Endothelial cell of umbilical vein (primary cell): ENCODE data around the gene SCAF1. TPM values are rescaled to one million over a fixed set of nuclear protein-coding genes. Genes with fewer than 3 reads are reported as not detected.

Experiments
- BruUV-seq: library from RNA; stranded (reverse); fragments of 400-500 nt; replicated peaks from 2 replicates; lab custom pipeline; 2021; lab: Mats Ljungman, UMichigan
- CTCF ChIA-PET: fragments of 300-600, 350-600 bp; sonication (Branson Sonifier 250); formaldehyde crosslinking; loops from one replicate; lab custom pipeline; 2021; ENCODE audit warnings: antibody characterized with exemption, inconsistent platforms; lab: Charles Lee
- POLR2A ChIA-PET: fragments of 300-600, 350-600 bp; sonication (Branson Sonifier 250); formaldehyde crosslinking; loops from one replicate; lab custom pipeline; 2021; ENCODE audit warnings: antibody characterized with exemption, inconsistent platforms; lab: Charles Lee
- DNase-seq: peaks from one replicate; pipeline ENCODE4 v3.0.0-alpha.2; 2011; ENCODE audit warnings: low read depth, low spot score
- FAIRE-seq: peaks from 2 replicates; lab custom pipeline; 2011; peaks lifted over from hg19 to GRCh38; lab: Jason Lieb, UNC
- H2AFZ ChIP-seq: 2 replicates; pipeline ENCODE4 v1.6.0; 2012; ENCODE audit warnings: low read depth, low read length, control low read depth, inconsistent platforms
- H3K27ac ChIP-seq: 2 replicates; pipeline ENCODE4 v1.5.1; 2011; ENCODE audit warnings: low read depth, mild to moderate bottlenecking, control low read depth, low read length, moderate library complexity; ENCODE audit not compliant: insufficient read depth
- H3K27me3 ChIP-seq, 2 experiments: 2 replicates each; pipeline versions ENCODE4 v1.6.0 to v1.6.1; 2011; ENCODE audit warnings: low read length in 2 of 2, mixed read lengths in 1 of 2; ENCODE audit not compliant: control insufficient read depth in 2 of 2, insufficient read depth in 2 of 2
- H3K36me3 ChIP-seq, 2 experiments: 2 replicates in 1 of 2; 3 replicates in 1 of 2; pipeline ENCODE4 v1.5.1; 2011; ENCODE audit warnings: low read length in 2 of 2, mild to moderate bottlenecking in 1 of 2, moderate library complexity in 1 of 2; ENCODE audit not compliant: control insufficient read depth in 2 of 2, insufficient read depth in 2 of 2; ENCODE audit errors: extremely low read depth in 1 of 2
- H3K4me1 ChIP-seq: 3 replicates; pipeline ENCODE4 v1.5.1; 2011; ENCODE audit warnings: mild to moderate bottlenecking, low read length; ENCODE audit not compliant: control insufficient read depth, insufficient read depth; ENCODE audit errors: extremely low read depth
- H3K4me2 ChIP-seq: 2 replicates; pipeline ENCODE4 v1.6.1; 2011; ENCODE audit warnings: low read length, control low read depth, mixed read lengths; ENCODE audit not compliant: insufficient read depth
- H3K4me3 ChIP-seq, 3 experiments: fragments of 200-600 bp in 1 of 3; sonication (generic), shearing (Covaris generic) in 1 of 3; replicated peaks in 1 of 3; 2 replicates each; pipeline ENCODE4 v1.5.1; 2011 to 2016; ENCODE audit warnings: control low read depth in 3 of 3, low read length in 3 of 3, mild to moderate bottlenecking in 2 of 3, inconsistent platforms in 1 of 3, low read depth in 1 of 3, moderate library complexity in 1 of 3; ENCODE audit not compliant: insufficient read depth in 1 of 3
- H3K79me2 ChIP-seq: 2 replicates; pipeline ENCODE4 v1.6.0; 2012; ENCODE audit warnings: low read length, inconsistent platforms; ENCODE audit not compliant: control insufficient read depth, insufficient read depth
- H3K9ac ChIP-seq: replicated peaks from 2 replicates; pipeline ENCODE3; 2011; ENCODE audit warnings: low read length, control low read depth; ENCODE audit not compliant: insufficient read depth; ENCODE audit errors: extremely low read depth
- H3K9me1 ChIP-seq: replicated peaks from 3 replicates; pipeline ENCODE4 v1.6.0; 2011; ENCODE audit warnings: mild to moderate bottlenecking, low read length; ENCODE audit not compliant: control insufficient read depth, insufficient read depth; ENCODE audit errors: extremely low read depth
- H3K9me3 ChIP-seq: replicated peaks from 2 replicates; pipeline ENCODE4 v1.5.1; 2012; ENCODE audit warnings: low read length, inconsistent platforms; ENCODE audit not compliant: control insufficient read depth, insufficient read depth
- H4K20me1 ChIP-seq: replicated peaks from 2 replicates; pipeline ENCODE3; 2011; ENCODE audit warnings: mild to moderate bottlenecking, low read length; ENCODE audit not compliant: control insufficient read depth, insufficient read depth; ENCODE audit errors: extremely low read depth
- EZH2 ChIP-seq: IDR thresholded peaks from 2 replicates; pipeline ENCODE4 v1.6.1; 2012; ENCODE audit warnings: borderline replicate concordance, low read depth, mild to moderate bottlenecking, moderate library complexity, low read length, inconsistent platforms; ENCODE audit not compliant: severe bottlenecking
- FOS ChIP-seq: IDR thresholded peaks from 2 replicates; pipeline ENCODE4 v1.6.1; 2011; ENCODE audit warnings: mild to moderate bottlenecking, low read length, moderate library complexity, borderline replicate concordance; ENCODE audit not compliant: insufficient read depth
- GATA2 ChIP-seq: IDR thresholded peaks from 2 replicates; pipeline ENCODE4 v1.7.0; 2011; ENCODE audit warnings: low read depth, mild to moderate bottlenecking, moderate library complexity, mixed read lengths, low read length; ENCODE audit not compliant: insufficient read length, insufficient read depth
- JUN ChIP-seq: IDR thresholded peaks from 2 replicates; pipeline ENCODE4 v1.6.1; 2011; ENCODE audit warnings: borderline replicate concordance, low read depth; ENCODE audit not compliant: insufficient read length, insufficient read depth
- MYC ChIP-seq: IDR thresholded peaks from one replicate; pipeline ENCODE4 v1.6.1; 2011; ENCODE audit warnings: mild to moderate bottlenecking, low read depth, low read length
- POLR2A ChIP-seq: IDR thresholded peaks from 2 replicates; pipeline ENCODE4 v1.6.1; 2012; ENCODE audit warnings: low read depth, mild to moderate bottlenecking, control low read depth, low read length
- POLR2AphosphoS5 ChIP-seq: IDR thresholded peaks from 2 replicates; pipeline ENCODE4 v1.6.1; 2012; ENCODE audit warnings: low read depth, mild to moderate bottlenecking, control low read depth, low read length, moderate library complexity; ENCODE audit not compliant: insufficient read depth
- dilution Hi-C: fragments of 300-500 bp; cut with MboI; formaldehyde crosslinking; loops from one replicate; pipeline ENCODE4 v1.15.0; 2019; ENCODE audit warnings: low sequenced_read_pairs; ENCODE audit not compliant: extremely low pct_ligation_motif_present
- intact Hi-C: fragments of 100-400 bp; cut with micrococcal nuclease; formaldehyde crosslinking; loops from one replicate; pipeline ENCODE4 v1.10.0; 2022
- polyA plus RNA-seq, 4 experiments: library from polyadenylated mRNA; depleted of rRNA in 3 of 4; stranded (reverse) in 3 of 4; unstranded in 1 of 4; fragments of >200 nt; gene quantifications; 2 replicates each; pipeline versions ENCODE4 v1.2.1 to v1.2.3, GENCODE V29; 2011 to 2012; ENCODE audit warnings: missing spikeins in 1 of 4
- total RNA-seq: library from RNA; stranded (reverse); gene quantifications from 2 replicates; pipeline ENCODE4 v1.2.3, GENCODE V29; 2021
- TF ChIP-seq, protein P1 (sequence below): IDR thresholded peaks from 2 replicates; pipeline ENCODE4 v1.6.1; 2011; ENCODE audit not compliant: insufficient read depth, insufficient read length
- TF ChIP-seq, protein P2 (sequence below), 2 donors: IDR thresholded peaks; 1 replicate in 1 of 2; 2 replicates in 1 of 2; pipeline ENCODE4 v1.5.1; 2011; ENCODE audit warnings: low read length in 2 of 2, mild to moderate bottlenecking in 2 of 2, moderate library complexity in 2 of 2, control low read depth in 1 of 2, inconsistent platforms in 1 of 2, low read depth in 1 of 2; ENCODE audit not compliant: insufficient read depth in 1 of 2; ENCODE audit errors: extremely low read depth in 1 of 2

Gene SCAF1
- total and polyA plus RNA-seq, 2 donors (not counting 3 experiments of a cell fraction or from before 2014, with no cell fraction given) = 13.3 to 75.8 TPM

DNA sequence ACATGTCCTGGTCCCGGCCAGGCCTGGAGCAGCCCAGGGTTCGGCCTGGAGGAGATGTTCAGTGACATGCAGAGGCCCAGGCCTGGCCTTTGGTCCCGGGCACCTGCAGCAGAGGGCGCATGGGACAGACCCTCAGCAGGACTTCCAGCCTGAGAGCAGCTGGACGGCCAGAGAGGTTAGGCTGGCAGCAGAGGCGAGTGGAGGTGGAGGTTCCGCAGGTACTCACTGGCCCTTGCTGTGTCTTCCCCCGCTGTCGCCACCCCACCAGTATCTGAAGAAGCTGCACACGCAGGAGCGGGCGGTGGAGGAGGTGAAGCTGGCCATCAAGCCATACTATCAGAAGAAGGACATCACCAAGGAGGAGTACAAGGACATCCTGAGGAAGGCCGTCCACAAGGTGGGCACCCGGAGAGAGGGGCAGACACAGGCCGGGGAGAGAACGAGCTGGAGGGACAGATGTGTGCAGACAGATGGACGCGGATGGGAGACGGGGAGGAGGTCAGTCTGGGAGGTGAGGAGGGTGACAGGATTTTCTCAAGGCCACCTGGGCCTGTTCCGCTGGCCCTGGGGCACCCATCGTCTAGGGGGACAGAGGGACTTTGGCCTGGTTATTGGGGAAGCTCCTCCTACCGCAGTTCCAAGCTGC is 15.6 kb downstream of the SCAF1 start:
- Histone ChIP-seq H3K4me2 (no peak overlapping the region), H3K4me3 (no peak overlapping the region), H3K79me2 (no peaks in the 10 kb centered on the region), H3K27ac (no peak overlapping the region), H4K20me1 (no peaks in the 10 kb centered on the region), H3K36me3 (peaks cover 20 to 73% of the 10 kb centered on the region in 2 experiments), H2AFZ (no peak overlapping the region), H3K9ac (no peak overlapping the region), H3K4me1 (no peaks in the 10 kb centered on the region), H3K9me1 (no peaks in the 10 kb centered on the region), H3K9me3 (no peaks in the 10 kb centered on the region), H3K27me3 (no peaks in the 10 kb centered on the region)
- BruUV-seq = no TSS peak
- no peak for FAIRE-seq
- POLR2A ChIA-PET = no interaction called here
- CTCF ChIA-PET = interaction anchor here (0.6 to 1.5 kb wide), 3 partner anchors 12 to 24 kb away, joined by 3 to 6 read pairs (median 4); no protein-coding TSS in a partner anchor
- TF ChIP-seq MYC (no peak), JUN (no peak), EZH2 (no peak), GATA2 (no peak), POLR2A (no peak), FOS (no peak), POLR2AphosphoS5 (no peak)
- TF ChIP-seq, protein P1, sequence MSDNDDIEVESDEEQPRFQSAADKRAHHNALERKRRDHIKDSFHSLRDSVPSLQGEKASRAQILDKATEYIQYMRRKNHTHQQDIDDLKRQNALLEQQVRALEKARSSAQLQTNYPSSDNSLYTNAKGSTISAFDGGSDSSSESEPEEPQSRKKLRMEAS = no peak
- TF ChIP-seq, protein P2, sequence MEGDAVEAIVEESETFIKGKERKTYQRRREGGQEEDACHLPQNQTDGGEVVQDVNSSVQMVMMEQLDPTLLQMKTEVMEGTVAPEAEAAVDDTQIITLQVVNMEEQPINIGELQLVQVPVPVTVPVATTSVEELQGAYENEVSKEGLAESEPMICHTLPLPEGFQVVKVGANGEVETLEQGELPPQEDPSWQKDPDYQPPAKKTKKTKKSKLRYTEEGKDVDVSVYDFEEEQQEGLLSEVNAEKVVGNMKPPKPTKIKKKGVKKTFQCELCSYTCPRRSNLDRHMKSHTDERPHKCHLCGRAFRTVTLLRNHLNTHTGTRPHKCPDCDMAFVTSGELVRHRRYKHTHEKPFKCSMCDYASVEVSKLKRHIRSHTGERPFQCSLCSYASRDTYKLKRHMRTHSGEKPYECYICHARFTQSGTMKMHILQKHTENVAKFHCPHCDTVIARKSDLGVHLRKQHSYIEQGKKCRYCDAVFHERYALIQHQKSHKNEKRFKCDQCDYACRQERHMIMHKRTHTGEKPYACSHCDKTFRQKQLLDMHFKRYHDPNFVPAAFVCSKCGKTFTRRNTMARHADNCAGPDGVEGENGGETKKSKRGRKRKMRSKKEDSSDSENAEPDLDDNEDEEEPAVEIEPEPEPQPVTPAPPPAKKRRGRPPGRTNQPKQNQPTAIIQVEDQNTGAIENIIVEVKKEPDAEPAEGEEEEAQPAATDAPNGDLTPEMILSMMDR (IDR thresholded peaks at IDR 0.05; ENCODE audit: extremely low read depth in 1 of 2, insufficient read depth in 1 of 2, low read depth in 1 of 2, low read length in 2 of 2) = no peak
- dilution Hi-C loops (no loop called here), intact Hi-C loops (no loop called here)
- DNase-seq = no peak
